Activated CD4-positive, alpha-beta T cell treated with anti-CD3 and anti-CD28 coated beads, Interleukin-2, amount 50 U/mL, for 24 hours (primary cell): ENCODE data around the gene SCG3.

Source experiments
- DNase-seq, 2 donors: peaks; one replicate each; pipeline ENCODE4 v3.0.0-alpha.2; 2020; ENCODE audit warnings: low read depth in 1 of 2, low spot score in 1 of 2

The SCG3 gene

GRCh38 chr15:51677452-51677851 is 3.9 kb upstream of the SCG3 start:
- no peak for DNase-seq

- no peak for DNase-seq
Measured at GRCh38 chr15:51678096-51678495, 3.2 kb upstream of the SCG3 start.

GRCh38 chr15:51680321-51680720 is 982 bp upstream of the SCG3 start:
- no peak for DNase-seq

DNA sequence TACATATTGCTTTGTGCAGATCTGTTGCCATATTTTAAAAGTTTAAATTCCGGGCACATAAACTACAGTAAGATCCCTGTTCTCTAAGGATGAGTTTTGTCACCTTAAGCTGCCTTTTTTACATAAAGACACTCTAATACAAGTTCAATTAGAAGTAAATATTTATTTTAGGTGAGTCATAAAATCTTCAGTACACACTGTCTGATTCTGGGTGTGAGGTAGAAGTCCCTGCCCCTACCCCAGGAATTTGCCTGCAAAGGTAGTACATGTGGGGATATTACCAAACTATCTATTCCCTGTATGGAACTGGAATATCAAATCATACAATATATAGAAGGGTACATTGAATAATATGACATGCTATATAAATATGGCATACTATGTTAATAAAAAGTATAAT is 6.3 kb downstream of the SCG3 start:
- DNase-seq: no peak

DNA sequence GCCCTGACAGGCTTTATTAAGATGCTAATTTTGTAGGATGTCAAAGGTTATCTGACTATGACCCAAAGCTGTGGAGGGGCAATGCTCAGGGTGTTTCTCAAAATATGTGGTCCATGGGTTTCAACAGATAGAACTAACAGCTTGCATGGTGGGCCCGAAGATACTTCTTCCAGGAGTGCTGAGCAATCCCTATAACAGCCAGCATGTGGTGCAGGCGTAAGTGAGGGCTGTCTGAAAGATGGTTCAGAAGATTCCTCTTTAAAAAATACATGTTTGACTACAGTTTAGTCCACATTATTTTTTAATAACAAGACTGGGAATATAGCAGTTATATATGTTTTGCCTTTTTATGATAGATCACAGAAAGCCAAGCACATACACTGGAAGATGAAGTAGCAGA is 7.6 kb downstream of the SCG3 start:
- no peak for DNase-seq

- no peak for DNase-seq
Measured at GRCh38 chr15:51692154-51692553, 10.9 kb downstream of the SCG3 start.

- no peak for DNase-seq
Measured at GRCh38 chr15:51696566-51696965, 15.3 kb downstream of the SCG3 start.

GRCh38 chr15:51697163-51697562 is 15.9 kb downstream of the SCG3 start:
- DNase-seq: no peak

DNA sequence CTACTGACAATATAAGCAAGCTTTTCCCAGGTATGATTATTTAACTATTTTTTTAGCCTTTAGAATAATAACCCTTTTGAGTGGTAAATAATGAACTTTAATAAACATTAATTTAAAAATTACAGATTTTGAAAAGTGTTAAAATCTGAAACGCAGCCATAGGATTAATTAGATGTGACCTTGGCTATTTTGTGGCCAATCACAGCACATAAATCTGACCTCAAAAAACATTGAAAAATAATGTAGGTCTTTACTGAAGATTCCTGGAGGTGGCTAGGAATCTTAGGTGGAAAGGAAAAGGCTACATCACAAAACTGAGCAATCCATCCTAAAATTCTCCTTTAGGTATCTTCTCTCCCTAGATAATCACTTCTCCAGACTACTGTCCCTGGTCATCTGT is 18.1 kb downstream of the SCG3 start:
- no peak for DNase-seq

DNA sequence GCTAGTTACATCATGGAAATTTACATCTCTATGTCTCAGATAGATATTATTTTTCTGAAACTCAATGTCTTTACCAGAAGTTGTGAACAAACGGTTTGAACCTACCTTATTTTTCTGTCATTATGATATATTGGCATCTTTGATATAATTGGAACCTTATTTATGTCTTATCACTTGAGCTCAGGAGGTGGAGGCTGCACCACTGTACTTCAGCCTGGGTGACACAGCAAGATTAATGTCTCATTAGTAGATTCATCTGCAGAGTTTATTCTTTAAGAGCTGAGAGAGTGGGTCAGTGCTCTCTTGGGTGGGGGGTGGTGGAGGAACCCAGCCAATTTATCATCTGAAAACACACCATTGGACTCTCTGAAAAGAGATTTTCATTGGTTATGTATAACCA is 21.4 kb downstream of the SCG3 start:
- DNase-seq: no peak

DNA sequence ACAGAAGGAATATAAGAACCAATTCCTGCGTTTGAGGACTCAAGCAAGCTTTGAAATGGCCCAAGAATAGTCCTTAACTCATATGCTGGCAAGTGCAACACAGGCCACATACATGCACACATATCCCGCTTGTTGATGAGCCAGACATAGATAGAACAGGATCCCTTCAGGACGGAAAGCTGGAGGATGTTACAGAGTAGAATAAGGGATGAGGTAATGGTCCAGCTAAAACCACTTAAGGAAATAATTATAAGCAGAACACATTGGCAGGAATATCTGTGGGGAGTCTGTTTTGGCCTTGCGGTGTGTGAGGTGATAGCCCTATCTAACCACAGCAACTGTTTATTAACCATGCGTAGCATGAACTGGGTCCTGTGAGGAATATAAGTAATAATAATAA is 25.0 kb downstream of the SCG3 start:
- DNase-seq: no peak

GRCh38 chr15:51706926-51707608 is 25.8 kb downstream of the SCG3 start:
- no peak for DNase-seq

- DNase-seq: no peak
Measured at GRCh38 chr15:51708013-51708412, 26.7 kb downstream of the SCG3 start.

- no peak for DNase-seq
Measured at GRCh38 chr15:51709031-51709430, 27.7 kb downstream of the SCG3 start.

DNA sequence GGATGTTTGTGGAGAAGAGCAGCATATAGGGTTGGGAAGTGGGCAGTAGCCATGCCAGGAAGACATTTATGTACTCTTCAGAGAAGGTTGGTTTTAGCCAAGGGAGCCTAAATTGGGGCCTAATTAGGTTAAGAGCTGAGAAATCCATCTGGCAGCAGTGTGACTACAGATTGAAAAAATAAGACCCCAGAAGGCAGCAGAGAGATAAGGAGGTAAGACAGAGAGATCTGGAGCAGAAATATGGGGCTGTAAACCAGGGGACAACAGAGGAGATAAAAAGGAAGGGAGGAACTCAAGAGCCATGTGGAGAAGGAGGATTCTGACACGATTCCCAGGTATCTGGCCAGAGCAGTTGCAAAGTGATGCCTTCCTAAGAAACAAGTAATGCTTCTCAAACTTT is 32.9 kb downstream of the SCG3 start:
- DNase-seq: no peak

- no peak for DNase-seq
Measured at GRCh38 chr15:51714911-51715310, 33.6 kb downstream of the SCG3 start.

DNA sequence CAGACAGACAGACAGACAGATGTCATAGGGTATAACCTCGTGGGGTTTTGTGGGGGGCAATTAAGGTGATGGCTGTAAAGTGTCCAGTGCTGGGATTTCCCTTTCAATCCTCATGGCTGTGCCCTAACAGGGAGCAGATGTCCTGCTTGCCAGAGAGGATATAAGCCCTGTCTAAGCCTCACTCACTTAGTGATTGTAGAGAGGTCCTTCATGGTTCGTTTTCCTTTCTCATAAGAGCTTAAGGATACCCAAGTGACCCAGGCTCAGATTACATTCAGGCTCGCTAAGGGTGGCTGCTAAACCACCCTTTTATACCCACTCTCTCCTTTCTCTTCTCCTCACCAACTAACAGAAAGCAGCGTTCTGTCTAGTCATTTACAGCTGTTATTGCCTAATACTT is 36.9 kb downstream of the SCG3 start:
- no peak for DNase-seq

- no peak for DNase-seq
Measured at GRCh38 chr15:51718746-51719145, 37.4 kb downstream of the SCG3 start.

DNA sequence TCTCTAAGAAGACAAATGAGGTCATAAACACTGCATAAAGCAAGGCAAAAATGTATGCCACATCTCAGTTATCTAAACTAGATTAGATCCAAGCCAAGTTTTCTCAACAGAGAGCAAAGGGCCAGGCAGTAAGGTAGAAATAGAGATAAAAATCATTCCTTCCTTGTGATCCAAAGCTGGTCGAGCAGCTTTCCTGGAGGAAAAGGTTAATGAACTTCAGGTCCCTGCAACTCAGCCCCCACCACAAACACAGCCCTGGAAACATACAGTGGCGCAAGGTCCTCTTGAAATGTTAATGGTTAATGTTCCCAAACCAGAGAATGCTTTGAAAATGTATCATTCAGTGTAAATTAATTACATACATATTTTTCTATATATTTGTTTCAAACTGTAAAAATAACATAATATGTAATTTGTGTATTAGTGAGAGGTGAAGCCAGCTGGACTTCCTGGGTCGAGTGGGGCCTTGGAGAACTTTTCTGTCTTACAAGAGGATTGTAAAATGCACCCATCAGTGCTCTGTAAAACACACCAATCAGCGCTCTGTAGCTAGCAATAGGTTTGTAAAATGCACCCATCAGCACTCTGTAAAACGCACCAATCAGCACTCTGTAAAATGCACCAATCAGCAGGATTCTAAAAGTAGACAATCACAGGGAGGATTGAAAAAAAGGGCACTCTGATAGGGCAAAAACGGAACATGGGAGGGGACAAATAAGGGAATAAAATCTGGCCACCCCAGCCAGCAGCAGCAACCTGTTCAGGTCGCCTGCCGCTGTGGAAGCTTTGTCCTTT is 39.1 kb downstream of the SCG3 start:
- no peak for DNase-seq

DNA sequence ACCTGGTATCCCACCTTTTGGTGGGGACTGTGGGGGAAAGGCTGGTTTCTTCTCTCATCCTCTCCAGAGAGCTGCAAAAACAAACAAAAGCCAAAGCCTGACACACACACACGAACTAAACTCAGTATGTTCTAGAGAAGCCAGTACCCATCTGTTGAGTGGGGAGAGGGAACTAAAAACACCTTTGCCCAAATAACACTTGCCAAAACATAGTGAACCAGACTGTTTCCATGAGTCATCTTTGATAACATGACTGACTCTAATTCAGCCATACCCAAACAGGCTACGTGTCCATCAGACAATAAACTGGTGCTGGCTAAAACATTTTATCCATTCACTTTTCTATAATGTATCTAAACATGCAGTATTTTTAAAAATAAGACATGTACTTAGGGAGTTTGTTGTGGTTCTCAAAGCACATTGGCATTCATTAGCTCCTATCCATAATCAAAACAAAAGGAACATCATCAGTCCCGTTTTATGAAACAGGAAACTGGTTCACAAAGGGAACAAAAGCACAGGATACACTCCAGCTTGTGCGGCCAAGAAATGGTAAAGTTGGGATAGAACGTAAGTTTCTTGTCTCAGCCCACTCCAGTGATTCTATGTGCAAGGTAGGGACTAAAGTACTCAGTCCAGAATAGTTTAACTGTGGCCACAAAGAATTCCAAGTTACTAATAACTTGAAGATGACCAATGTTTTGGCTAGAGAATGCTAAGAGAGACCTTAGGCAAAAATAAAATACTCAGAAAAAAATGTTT is 40.1 kb downstream of the SCG3 start:
- no peak for DNase-seq

GRCh38 chr15:51724199-51724598 is 42.9 kb downstream of the SCG3 start:
- no peak for DNase-seq

GRCh38 chr15:51724673-51725072 is 43.4 kb downstream of the SCG3 start:
- DNase-seq: no peak
